GM10266 (cell line): ENCODE measurements around the gene UNK.

Experiments used
- DNase-seq: peaks from one replicate; pipeline ENCODE4 v3.0.0; 2012; ENCODE audit errors: extremely low spot score
- TF ChIP-seq, protein P1 (sequence below): IDR thresholded peaks from 2 replicates; pipeline ENCODE4 v1.5.1; 2012; ENCODE audit warnings: mild to moderate bottlenecking, low read depth; ENCODE audit not compliant: control insufficient read depth, insufficient read depth; ENCODE audit errors: missing control alignments

The UNK gene

DNA sequence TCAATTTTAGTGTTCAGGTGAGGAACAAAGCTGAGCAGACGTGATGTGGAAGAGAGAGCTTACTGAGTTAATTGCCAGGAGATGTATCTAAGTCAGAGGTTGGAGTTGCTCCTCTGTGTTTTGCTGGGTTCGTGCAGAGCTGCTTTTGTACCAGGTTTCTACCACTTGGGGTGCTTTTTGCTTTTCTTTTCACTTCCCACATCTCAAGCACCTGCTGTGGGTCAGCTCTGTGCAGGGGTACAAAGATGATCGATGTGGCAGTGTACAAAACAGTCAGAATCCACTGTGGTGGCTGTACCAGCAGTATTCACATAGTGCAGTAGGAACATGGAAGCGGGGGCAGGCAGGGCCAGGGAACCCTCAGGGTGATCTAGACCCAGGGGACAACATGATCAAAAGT is 14.8 kb downstream of the UNK start:
- TF ChIP-seq, protein P1, sequence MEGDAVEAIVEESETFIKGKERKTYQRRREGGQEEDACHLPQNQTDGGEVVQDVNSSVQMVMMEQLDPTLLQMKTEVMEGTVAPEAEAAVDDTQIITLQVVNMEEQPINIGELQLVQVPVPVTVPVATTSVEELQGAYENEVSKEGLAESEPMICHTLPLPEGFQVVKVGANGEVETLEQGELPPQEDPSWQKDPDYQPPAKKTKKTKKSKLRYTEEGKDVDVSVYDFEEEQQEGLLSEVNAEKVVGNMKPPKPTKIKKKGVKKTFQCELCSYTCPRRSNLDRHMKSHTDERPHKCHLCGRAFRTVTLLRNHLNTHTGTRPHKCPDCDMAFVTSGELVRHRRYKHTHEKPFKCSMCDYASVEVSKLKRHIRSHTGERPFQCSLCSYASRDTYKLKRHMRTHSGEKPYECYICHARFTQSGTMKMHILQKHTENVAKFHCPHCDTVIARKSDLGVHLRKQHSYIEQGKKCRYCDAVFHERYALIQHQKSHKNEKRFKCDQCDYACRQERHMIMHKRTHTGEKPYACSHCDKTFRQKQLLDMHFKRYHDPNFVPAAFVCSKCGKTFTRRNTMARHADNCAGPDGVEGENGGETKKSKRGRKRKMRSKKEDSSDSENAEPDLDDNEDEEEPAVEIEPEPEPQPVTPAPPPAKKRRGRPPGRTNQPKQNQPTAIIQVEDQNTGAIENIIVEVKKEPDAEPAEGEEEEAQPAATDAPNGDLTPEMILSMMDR, result no peak
- DNase-seq, result no peak

DNA sequence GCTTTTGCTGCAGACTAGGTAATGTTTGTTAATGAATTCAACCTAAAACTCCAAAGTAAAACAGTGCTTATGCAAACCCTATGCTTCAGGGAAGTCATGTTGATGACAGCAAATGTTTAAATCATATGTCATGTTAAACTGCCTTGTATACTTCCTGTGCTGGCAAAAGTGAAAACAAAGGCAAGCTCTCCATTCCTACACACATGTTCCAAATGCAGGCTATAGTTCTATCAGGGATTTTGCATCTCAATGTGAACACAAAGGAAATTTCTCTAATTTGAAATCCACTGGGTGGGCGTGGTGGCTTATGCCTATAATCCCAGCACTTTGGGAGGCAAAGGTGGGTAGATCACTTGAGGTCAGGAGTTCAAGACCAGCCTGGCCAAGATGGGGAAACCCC is 19.3 kb downstream of the UNK start:
- TF ChIP-seq, protein P1, result no peak
- DNase-seq, result no peak

DNA sequence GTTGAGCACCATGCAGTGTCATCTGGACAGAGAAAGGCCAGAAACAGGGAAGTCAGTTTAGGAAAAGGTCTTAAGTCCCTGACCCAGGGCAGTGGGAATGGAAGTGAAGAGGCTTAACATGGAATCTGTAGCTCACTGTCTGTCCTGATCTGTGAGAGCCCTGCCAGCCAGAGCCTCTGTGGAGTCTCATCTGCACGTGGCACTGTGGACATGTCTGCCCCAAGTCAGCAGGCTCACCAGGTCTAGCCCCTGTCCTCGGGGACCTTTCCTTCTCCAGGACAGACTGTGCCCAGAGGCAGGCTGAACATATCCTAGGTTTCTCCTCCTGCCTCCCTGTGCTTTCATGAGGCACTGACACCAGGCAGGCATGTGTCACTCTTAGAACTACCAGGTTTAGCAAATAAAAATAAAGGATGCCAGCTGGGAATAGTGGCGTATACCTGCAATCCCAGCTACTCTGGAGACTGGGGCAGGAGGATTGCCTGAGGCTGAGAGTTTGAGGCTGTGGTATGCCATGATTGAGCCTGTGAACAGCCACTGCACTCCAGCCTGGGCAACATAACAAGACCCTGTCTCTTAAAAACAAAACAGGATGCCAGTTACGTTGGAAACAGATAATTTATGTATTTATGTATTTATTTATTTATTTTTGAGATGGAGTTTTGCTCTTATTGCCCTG is 22.4 kb downstream of the UNK start:
- TF ChIP-seq, protein P1, result no peak
- no peak for DNase-seq

DNA sequence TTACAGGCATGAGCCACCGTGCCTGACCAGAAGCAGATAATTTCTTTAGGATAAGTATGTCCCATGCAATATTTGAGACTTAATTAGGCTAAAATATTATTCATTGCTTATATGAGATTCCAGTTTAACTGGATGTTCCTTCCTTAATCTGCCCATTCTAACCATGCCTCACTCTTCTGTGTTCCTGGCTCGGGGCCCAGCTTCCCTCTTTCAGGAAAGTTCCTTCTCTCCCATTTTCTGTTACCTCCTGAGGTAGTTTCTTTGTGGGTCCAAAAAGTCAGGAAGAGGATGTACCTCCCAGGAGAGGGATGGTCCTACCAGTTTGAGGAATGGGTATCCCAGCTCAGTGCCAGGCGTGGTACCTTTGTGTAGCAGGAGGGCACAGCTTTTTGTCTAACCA is 23.3 kb downstream of the UNK start:
- DNase-seq, result no peak
- TF ChIP-seq, protein P1, result no peak

DNA sequence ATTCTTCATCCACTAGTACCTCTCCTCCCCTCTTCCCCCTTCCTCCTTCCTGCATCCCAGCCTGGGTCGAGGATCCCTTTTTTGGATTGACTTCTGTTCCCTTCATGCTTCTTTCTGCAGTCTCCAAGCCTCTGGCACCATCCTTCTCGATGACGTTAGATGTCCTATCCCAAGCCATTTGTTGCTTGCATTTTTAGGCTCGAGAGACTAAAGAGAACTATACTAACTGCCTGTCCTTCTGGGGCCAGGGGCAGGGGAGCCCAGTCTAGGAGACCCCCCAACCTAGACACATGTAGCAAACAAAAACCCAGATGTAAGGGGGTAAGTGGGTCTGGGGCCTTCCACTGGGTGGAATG is 23.9 kb downstream of the UNK start:
- DNase-seq, result no peak
- TF ChIP-seq, protein P1, result no peak

DNA sequence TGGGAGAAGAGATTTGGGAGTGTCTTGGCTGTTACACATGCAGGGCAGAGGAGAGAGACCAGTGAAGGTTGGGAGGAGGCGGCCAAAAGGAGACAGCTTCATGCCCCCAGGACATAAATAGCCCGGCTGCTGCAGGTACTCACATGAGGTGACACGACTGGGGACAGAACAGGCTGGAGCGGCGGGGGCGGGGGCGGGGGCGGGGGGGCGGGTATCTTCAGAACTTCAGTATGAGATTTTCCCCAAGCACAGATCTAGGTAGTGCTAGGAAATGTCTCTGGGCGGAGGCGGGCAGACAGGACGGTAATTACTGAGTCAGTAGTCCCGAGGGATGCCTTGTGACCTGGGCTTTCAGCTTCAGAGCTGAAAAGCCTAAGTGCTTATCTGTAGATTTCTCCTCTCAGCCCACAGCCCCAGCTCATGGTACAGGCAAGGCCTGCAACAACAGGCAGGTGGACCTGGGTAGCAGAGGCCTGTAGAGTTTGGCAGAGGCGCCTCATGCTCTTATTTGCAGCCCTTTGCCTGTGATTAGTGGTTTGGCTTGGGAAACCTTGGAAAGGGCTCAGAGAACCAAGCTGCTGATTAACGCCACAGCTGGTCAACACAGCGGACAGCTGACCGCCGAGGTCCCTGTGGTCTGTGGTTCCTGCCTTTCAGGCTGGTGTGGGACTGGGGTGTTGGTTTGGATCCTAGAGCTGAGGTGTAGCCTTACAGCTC is 24.5 kb downstream of the UNK start:
- DNase-seq, result peak; percentile 63
- TF ChIP-seq, protein P1, result no peak

DNA sequence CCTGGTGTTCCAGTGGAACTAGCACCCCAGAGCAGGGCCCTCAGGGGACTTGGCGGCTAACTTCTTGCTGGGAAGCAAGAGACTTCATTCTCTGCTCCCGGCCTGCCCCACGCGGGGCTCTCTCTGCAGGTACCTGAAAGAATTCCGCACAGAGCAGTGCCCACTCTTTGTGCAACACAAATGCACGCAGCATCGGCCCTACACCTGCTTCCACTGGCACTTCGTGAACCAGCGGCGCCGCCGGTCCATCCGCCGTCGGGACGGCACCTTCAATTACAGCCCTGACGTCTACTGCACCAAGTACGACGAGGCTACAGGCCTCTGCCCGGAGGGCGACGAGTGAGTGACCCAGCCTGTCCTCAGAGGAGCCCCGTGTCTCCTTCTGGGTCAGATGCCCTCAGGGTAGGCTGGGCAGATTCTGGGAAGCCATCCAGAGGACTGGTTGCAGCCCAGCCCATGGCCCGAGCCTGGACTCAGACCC is 25.1 kb downstream of the UNK start:
- TF ChIP-seq, protein P1, result no peak
- no peak for DNase-seq
